IMR-90 (cell line): ENCODE measurements around the gene CCN6.

ENCODE experiments used
- BHLHE40 ChIP-seq: fragments of 150-350 bp; IDR thresholded peaks from 2 replicates; pipeline ENCODE4 v1.6.1; 2016; ENCODE audit warnings: mild to moderate bottlenecking, low read depth, low read length
- CTCF ChIP-seq: conservative IDR thresholded peaks from 2 replicates; pipeline ENCODE4 v1.5.1; 2012; ENCODE audit warnings: mild to moderate bottlenecking, low read depth, low read length, improper control_type of control experiment
- FOS ChIP-seq: fragments of 150-350 bp; IDR thresholded peaks from 2 replicates; pipeline ENCODE4 v1.6.1; 2016; ENCODE audit warnings: low read depth, low read length
- MAZ ChIP-seq: IDR thresholded peaks from 2 replicates; pipeline ENCODE4 v1.6.1; 2012; ENCODE audit warnings: low read depth, mild to moderate bottlenecking, low read length, improper control_type of control experiment, moderate library complexity, borderline replicate concordance
- POLR2A ChIP-seq: IDR thresholded peaks from 2 replicates; pipeline ENCODE4 v1.6.1; 2012; ENCODE audit warnings: mild to moderate bottlenecking, low read depth, low read length
- RCOR1 ChIP-seq: IDR thresholded peaks from 2 replicates; pipeline ENCODE4 v1.6.1; 2012; ENCODE audit warnings: mild to moderate bottlenecking, low read length, improper control_type of control experiment; ENCODE audit not compliant: insufficient replicate concordance
- RFX5 ChIP-seq: IDR thresholded peaks from 2 replicates; pipeline ENCODE4 v1.8.0; 2012; ENCODE audit warnings: low read depth, mild to moderate bottlenecking, low read length, moderate library complexity

- TF ChIP-seq CTCF (no peak), RCOR1 (no peak), BHLHE40 (no peak), FOS (no peak), RFX5 (no peak), MAZ (no peak), POLR2A (no peak)
Observed at GRCh38 chr6:112007805-112008204, 46.1 kb upstream of the CCN6 start.
